Fibroblast of skin of left biceps (primary cell): Measurements from ENCODE around the gene ZNG1A.
"Not testable (repeated sequence)": the region's sequence is repeated elsewhere in the genome, so short reads cannot be mapped to it uniquely, and the experiment has no call there.

Source experiments
- DNase-seq, 2 experiments: peaks; one replicate each; pipeline ENCODE4 v3.0.0-alpha.2; 2013; ENCODE audit warnings: low read depth in 2 of 2

Gene ZNG1A

GRCh38 chr9:98775-99174, 80.1 kb downstream of the ZNG1A start:
- DNase-seq, result not testable (repeated sequence)

GRCh38 chr9:94992-95391, 83.9 kb downstream of the ZNG1A start:
- DNase-seq, result not testable (repeated sequence)

- DNase-seq, result not testable (repeated sequence)
Observed at GRCh38 chr9:94323-94722, 84.5 kb downstream of the ZNG1A start.

- not testable (repeated sequence) for DNase-seq
Observed at GRCh38 chr9:93909-94308, 84.9 kb downstream of the ZNG1A start.

GRCh38 chr9:90851-91250, 88.0 kb downstream of the ZNG1A start:
- DNase-seq, result not testable (repeated sequence)

GRCh38 chr9:88396-89037, 90.3 kb downstream of the ZNG1A start:
- not testable (repeated sequence) for DNase-seq

- not testable (repeated sequence) for DNase-seq
Observed at GRCh38 chr9:87860-88259, 91.0 kb downstream of the ZNG1A start.

- DNase-seq, result not testable (repeated sequence)
Observed at GRCh38 chr9:87105-87504, 91.8 kb downstream of the ZNG1A start.

GRCh38 chr9:86697-87096, 92.2 kb downstream of the ZNG1A start:
- DNase-seq, result not testable (repeated sequence)

GRCh38 chr9:82932-83689, 95.7 kb downstream of the ZNG1A start:
- DNase-seq, result not testable (repeated sequence)

- not testable (repeated sequence) for DNase-seq
Observed at GRCh38 chr9:78333-78732, 100.5 kb downstream of the ZNG1A start.

- not testable (repeated sequence) for DNase-seq
Observed at GRCh38 chr9:76389-76788, 102.5 kb downstream of the ZNG1A start.

GRCh38 chr9:73900-74525, 104.8 kb downstream of the ZNG1A start:
- not testable (repeated sequence) for DNase-seq

- DNase-seq, result not testable (repeated sequence)
Observed at GRCh38 chr9:73076-73899, 105.6 kb downstream of the ZNG1A start.
